Kidney (tissue), 14 donors: ENCODE results near the gene C16orf86. TPM values are rescaled to one million over a fixed set of nuclear protein-coding genes. Genes with fewer than 3 reads are reported as not detected.

Source experiments
- DNase-seq, 5 donors: peaks; one replicate each; pipeline ENCODE4 v3.0.0-alpha.2; 2013 to 2020
- FAIRE-seq: peaks from 2 replicates; lab custom pipeline; 2012; peaks lifted over from hg19 to GRCh38; lab: Jason Lieb, UNC
- H3K27ac ChIP-seq, 2 donors: one replicate each; pipeline ENCODE4 v1.7.0; 2013; ENCODE audit warnings: low read depth in 2 of 2, low read length in 2 of 2, inconsistent platforms in 1 of 2
- H3K27me3 ChIP-seq: one replicate; pipeline ENCODE4 v1.7.1; 2013; ENCODE audit warnings: low read length, inconsistent platforms; ENCODE audit not compliant: control insufficient read depth, insufficient read depth
- H3K36me3 ChIP-seq, 3 donors: one replicate each; pipeline versions ENCODE4 v1.7.0 to v1.7.1; 2013; ENCODE audit warnings: low read length in 3 of 3, control low read depth in 1 of 3, inconsistent platforms in 1 of 3; ENCODE audit not compliant: insufficient read depth in 3 of 3, control insufficient read depth in 2 of 3
- H3K4me1 ChIP-seq, 3 donors: one replicate each; pipeline versions ENCODE4 v1.7.0 to v1.7.1; 2013; ENCODE audit warnings: low read length in 3 of 3, inconsistent platforms in 1 of 3, low read depth in 1 of 3; ENCODE audit not compliant: control insufficient read depth in 2 of 3, insufficient read depth in 2 of 3
- H3K4me3 ChIP-seq, 3 donors: one replicate each; pipeline versions ENCODE4 v1.7.0 to v1.8.1; 2013; ENCODE audit warnings: low read length in 3 of 3, control low read depth in 1 of 3, inconsistent platforms in 1 of 3
- H3K9ac ChIP-seq, 3 donors: one replicate each; pipeline versions ENCODE4 v1.7.0 to v1.7.1; 2013; ENCODE audit warnings: low read length in 3 of 3, control low read depth in 1 of 3, inconsistent platforms in 1 of 3
- H3K9me3 ChIP-seq, 3 donors: one replicate each; pipeline versions ENCODE4 v1.7.0 to v1.7.1; 2013; ENCODE audit warnings: low read length in 3 of 3, control low read depth in 1 of 3, inconsistent platforms in 1 of 3; ENCODE audit not compliant: control insufficient read depth in 2 of 3, insufficient read depth in 1 of 3
- intact Hi-C: fragments of 100-400 bp; cut with DNase I; formaldehyde crosslinking; loops from one replicate; pipeline ENCODE4 v1.11.1; 2022
- polyA plus RNA-seq: library from polyadenylated mRNA; stranded (reverse); fragments of 350-450 nt; fragmentation: Illumina TruSeq; extraction: RNeasy Lipid Tissue Mini Kit (QIAGEN cat#74804); gene quantifications from one replicate; pipeline ENCODE4 v1.2.3, GENCODE V29; 2014; ENCODE audit warnings: low read depth, low replicate concordance; ENCODE audit not compliant: insufficient read depth
- total RNA-seq: library from RNA; stranded (reverse); fragmentation: NEBNext Ultra II Directional; extraction: Animal tissue kit (Norgen Biotek cat#: 25700); gene quantifications from one replicate; pipeline ENCODE4 v1.2.1, GENCODE V29; 2021
- TF ChIP-seq, protein P1 (sequence below): IDR thresholded peaks from 3 replicates; pipeline ENCODE4 v1.5.1; 2012; ENCODE audit warnings: mild to moderate bottlenecking, moderate library complexity, borderline replicate concordance; ENCODE audit not compliant: insufficient read depth; ENCODE audit errors: extremely low read depth
- donor health status: control.
- donor health status: control.
- donor health status: control.
- donor health status: control.
- donor health status: control.
- donor health status: DM: yes; HTN: yes; CAD: no.
- donor health status: Normal renal cell carcinoma (clear cell type).

The C16orf86 gene
- total and polyA plus RNA-seq, 2 donors from 2014 or later, result 6.6 to 11.2 TPM

DNA sequence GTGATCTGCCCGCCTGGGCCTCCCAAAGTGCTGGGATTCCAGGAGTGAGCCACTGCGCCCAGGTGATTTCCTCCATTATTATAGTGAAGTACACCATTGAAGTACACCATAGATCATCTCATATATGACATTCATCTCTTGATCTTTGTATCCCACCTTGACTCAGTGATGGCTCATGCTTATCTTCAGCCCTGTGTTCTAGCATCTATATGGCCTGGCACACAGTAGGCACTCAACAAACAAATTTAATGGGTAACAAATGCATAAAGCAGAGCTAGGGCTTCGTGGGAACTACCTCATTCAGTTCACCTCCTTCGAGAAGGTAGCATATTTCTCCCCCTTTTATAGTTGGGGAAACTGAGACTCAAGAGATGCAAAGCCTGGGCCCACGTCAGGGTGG lies 1.0 kb upstream of the C16orf86 start:
- FAIRE-seq, result no peak
- H3K4me3 ChIP-seq, result peak overlapping the region in 2 of 3 donors; percentile 28 to 79
- no peak for DNase-seq
- TF ChIP-seq, protein P1, sequence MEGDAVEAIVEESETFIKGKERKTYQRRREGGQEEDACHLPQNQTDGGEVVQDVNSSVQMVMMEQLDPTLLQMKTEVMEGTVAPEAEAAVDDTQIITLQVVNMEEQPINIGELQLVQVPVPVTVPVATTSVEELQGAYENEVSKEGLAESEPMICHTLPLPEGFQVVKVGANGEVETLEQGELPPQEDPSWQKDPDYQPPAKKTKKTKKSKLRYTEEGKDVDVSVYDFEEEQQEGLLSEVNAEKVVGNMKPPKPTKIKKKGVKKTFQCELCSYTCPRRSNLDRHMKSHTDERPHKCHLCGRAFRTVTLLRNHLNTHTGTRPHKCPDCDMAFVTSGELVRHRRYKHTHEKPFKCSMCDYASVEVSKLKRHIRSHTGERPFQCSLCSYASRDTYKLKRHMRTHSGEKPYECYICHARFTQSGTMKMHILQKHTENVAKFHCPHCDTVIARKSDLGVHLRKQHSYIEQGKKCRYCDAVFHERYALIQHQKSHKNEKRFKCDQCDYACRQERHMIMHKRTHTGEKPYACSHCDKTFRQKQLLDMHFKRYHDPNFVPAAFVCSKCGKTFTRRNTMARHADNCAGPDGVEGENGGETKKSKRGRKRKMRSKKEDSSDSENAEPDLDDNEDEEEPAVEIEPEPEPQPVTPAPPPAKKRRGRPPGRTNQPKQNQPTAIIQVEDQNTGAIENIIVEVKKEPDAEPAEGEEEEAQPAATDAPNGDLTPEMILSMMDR, result no peak
- no peaks in the 10 kb centered on the region for H3K27me3 ChIP-seq
- peak overlapping the region in 1 of 3 donors; percentile 3 for H3K9ac ChIP-seq
- intact Hi-C loops, result no loop called here
- H3K9me3 ChIP-seq, result no peaks in the 10 kb centered on the region
- H3K36me3 ChIP-seq, result peaks cover 0 to 3% (median 0%) of the 10 kb centered on the region in 3 donors
- H3K27ac ChIP-seq, result no peak overlapping the region
- peaks cover 0 to 31% (median 11%) of the 10 kb centered on the region in 3 donors for H3K4me1 ChIP-seq

DNA sequence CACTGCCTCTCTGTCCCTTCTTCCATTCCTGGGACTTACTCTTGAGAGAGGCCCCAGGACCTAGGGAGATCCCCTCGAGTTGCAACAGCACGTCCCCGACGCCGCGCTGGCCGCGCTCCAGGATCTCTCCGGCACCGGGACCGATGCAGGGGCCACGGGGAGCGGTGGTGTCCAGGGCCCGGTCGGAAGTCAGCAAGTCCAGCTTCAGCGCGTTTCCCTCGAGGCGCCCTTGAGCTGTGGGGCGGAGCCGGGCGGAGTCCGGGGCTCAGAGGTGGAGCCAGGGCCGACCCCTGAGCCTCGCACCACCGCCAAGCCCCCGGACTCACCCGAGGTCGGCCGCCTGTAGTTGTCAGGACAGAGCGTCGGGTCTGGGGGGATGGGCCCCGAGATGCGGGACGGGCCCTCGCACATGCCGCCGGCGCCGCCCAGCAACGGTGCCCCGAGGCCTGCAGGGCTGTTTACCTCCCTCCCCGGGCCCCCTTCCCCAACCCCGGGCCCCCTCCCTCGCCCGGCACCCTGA lies 522 bp upstream of the C16orf86 start:
- FAIRE-seq (no peak), DNase-seq (peak in 4 of 5 donors; percentile 39 to 87 (median 58))
- Histone ChIP-seq H3K4me3 (peak overlapping the region in 2 of 3 donors; percentile 28 to 79), H3K36me3 (peaks cover 0 to 3% (median 0%) of the 10 kb centered on the region in 3 donors), H3K9me3 (no peaks in the 10 kb centered on the region), H3K9ac (peak overlapping the region in 1 of 3 donors; percentile 3), H3K27me3 (no peaks in the 10 kb centered on the region), H3K4me1 (peaks cover 0 to 28% (median 11%) of the 10 kb centered on the region in 3 donors), H3K27ac (peak overlapping the region in 1 of 2 donors; percentile 92)
- TF ChIP-seq, protein P1, result no peak
- intact Hi-C loops, result no loop called here

DNA sequence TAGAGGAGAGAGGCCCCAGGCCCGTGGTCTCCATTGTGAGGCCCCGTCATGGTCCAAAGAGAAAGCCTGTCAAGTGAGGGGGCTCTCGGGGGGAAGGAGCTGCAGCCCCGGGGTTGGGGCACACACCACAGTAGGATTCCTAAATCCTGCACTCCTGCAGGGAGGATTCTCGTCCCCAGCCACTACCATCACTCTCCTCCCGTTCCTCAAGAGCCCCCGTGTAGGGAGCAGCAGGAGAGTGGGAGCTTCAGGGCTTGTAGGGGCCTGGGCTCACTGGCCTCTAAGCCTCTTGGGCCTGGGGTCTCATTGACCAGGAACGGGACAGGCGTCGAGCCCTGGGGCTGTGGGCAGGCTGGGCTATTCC lies 821 bp downstream of the C16orf86 start:
- intact Hi-C loops, result no loop called here
- FAIRE-seq (no peak), DNase-seq (peak in 2 of 5 donors; percentile 75 to 83)
- H3K27ac ChIP-seq, result peak overlapping the region; percentile 86 to 92
- peak overlapping the region in 1 of 3 donors; percentile 78 for H3K9ac ChIP-seq
- H3K9me3 ChIP-seq, result no peaks in the 10 kb centered on the region
- TF ChIP-seq, protein P1, result no peak
- H3K27me3 ChIP-seq, result no peaks in the 10 kb centered on the region
- H3K36me3 ChIP-seq, result peaks cover 0 to 3% (median 0%) of the 10 kb centered on the region in 3 donors
- peak overlapping the region in 2 of 3 donors; percentile 77 to 79 for H3K4me3 ChIP-seq
- H3K4me1 ChIP-seq, result peaks cover 0 to 23% (median 11%) of the 10 kb centered on the region in 3 donors
